NCI-H128 (cell line): ENCODE data around the gene ABCB11.
"Not testable (repeated sequence)": the region's sequence is repeated elsewhere in the genome, so short reads cannot be mapped to it uniquely, and the experiment has no call there.

Experiments used
- DNase-seq: peaks from one replicate; lab custom pipeline; 2025; ENCODE audit not compliant: unreplicated experiment; lab: John Stamatoyannopoulos, UW

The ABCB11 gene

DNA sequence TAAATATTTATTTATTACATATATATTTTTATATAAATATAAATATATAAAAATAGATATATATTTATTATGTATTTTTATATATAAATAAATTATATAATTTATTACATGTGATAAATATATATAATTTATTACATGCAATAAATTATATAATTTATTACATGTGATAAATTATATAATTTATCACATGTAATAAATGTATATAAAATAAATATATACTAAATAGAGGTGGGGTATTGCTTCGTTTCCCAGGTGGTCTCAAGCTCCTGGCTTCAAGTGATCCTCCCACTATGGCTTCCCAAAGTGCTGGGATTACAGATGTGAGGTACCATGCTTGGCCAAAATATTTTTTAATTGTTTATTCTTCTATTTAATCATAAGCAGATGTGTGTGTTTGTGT lies 133.7 kb downstream of the ABCB11 start:
- DNase-seq: no peak

DNA sequence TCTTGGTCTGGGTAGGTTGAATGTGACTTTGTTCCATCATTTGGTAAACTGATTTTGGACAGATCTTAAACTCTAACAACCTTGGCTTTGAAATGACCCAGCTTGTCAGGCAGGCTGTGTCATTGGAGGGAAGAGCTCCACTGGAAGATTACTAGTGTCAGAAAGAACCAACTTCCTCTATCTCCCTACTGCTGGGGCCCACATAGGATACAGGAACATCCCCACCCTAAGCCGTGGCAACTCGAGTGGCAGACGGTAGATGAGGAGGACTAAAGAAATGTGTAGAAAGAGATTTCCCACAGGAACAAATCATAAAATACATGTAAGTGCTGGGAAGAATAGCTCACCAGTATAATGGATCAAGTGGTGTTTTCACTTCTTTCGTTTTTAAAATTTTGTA lies 134.3 kb downstream of the ABCB11 start:
- no peak for DNase-seq

DNA sequence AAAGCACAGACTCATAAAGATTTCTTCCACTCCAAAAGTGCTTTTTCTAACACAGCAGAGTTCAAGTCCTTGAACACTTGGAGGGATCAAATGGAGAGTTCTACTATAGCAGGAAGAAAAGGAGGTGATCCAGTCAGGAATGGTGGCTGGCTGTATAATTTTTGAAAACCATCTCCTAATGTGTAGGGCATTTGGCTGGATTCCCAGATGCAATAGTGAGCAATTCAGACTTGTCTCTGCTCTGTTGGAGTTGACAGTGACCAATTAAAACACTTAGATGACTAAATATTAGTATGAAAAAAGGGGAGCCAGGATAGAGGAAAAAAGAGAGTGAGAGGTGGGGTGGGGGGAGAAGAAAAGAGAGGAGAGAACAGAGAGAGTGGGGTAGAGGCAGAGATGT lies 135.4 kb downstream of the ABCB11 start:
- DNase-seq: no peak

DNA sequence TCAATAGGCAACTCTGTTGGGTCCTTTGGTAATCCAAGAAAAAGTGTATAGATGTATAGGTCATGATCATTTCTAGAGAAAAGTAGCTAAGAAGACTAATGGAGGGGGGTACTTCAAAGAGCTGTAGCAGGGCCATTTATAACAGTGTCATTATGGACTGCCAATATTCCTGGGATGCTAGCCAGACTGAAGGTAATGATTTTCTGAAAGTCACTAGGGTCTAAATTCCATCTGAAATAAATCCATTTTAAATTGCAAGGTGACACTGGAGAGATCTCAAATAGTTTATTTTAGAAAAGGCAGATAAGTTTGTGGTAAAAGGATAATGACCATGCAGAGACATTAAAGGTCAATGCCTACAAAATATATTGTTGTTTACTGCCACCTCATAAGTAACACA lies 136.4 kb downstream of the ABCB11 start:
- no peak for DNase-seq

DNA sequence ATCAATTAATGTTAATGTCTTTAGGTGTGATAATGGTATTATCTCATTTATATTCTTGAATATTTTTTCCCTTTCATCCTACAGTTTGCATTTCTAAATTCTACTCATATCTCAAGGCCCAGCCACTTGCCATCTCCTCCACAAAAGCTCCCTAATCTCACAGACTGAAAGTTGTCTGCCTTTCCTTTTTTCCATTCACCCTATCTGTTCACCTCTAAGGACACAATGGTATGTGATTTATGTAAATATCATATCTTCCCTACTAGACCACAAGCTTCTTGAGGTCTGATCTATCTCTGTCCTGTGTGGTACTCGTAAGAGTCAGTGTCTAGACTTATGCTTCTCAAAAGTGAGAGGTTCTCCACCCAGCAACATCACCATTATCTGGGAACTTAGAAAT lies 137.0 kb downstream of the ABCB11 start:
- DNase-seq: no peak

DNA sequence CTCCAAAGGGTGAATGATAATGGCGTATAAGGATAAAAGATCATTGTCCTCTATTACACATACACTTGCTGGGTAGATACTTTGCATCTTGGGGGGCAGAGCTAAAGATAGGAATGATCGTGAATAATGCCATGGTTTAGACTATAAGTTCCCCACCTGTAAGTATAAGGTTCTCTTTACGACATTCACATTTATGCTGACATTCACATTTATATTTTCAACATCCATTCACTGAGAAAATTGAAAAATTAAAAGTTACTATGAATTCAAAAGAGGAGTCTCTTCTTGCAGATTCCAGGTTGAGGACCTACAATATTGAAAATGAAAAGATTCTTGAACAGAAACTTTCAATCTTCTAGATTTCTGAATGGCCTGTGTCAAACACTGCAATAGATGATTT lies 138.8 kb downstream of the ABCB11 start:
- DNase-seq: no peak

DNA sequence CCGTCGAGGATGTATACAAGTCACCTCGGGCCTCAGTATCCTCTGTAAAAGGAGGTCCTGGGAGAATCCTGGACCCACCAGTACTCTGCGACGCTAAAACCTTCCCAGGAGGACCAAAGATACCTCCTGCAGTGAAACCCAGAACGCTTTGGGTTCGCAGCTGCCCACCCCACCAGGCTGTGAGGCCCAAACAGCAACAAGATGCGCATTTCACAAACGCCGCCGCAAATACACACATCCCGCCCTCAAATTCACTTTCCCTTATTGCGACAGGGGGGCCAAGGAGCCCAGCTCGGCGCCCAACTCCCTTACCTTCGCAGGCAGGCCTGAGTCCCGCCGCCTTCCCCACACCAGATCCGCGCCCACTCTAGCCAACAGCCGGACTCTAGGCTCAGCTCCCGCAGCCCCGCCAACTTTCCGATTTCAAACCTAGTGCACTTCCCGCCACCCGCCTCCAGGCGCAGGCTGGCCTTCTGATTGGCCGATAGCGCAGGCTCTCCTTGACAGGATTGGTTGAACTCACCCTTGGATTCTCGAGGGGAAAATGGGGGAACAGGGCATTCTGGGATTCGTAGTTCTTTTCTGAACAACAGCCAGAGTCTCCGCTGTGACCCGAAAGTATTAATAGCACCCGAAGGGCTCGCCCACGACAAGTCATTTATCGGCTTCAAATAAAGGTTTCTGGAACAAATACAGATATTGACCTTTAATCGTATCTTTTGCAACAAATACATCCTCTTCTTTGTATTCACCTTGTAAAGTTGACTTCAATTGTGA lies 140.9 kb downstream of the ABCB11 start, which contains the start of gene SPC25:
Gene SPC25 (minus strand): TSS at position 425 of the 777 bp plus-strand sequence. CDS start 911 bp downstream, outside the sequence.
- peak; percentile 76 for DNase-seq

DNA sequence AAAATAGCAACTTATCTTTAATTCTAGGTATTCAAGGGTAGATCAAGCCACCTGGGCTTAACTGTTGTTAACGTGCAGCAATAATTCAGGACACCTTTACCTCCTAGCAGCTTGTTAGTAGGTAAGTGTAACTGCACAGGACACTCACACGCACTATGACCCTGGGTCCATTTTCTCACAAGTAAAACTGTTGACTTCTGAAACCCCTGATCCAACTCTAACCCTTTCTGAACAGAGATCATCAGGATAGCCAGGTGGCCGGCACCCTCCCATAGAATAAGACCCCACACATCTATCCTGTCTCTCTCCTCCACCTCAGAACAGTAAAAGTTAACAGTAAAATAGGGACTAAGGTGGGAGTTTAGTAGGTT lies 141.5 kb downstream of the ABCB11 start:
- no peak for DNase-seq

DNA sequence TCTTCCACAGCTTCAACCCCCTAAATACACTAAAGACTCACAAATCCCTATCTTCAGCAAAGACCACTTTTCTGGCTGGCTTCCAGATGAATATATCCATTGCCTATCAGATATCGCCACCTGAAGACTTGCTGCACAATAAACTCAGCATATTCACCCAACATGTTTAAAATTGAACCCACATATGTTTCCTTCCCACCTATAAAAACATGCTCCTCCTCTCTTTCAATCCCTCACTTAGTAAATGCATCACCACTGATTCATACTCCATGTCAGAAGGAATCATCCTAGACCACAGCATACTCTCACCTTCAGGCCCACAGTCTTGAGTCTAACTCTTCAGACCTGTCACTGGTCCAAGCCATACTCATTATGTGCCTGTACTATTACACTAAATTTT lies 146.1 kb downstream of the ABCB11 start:
- DNase-seq: no peak

DNA sequence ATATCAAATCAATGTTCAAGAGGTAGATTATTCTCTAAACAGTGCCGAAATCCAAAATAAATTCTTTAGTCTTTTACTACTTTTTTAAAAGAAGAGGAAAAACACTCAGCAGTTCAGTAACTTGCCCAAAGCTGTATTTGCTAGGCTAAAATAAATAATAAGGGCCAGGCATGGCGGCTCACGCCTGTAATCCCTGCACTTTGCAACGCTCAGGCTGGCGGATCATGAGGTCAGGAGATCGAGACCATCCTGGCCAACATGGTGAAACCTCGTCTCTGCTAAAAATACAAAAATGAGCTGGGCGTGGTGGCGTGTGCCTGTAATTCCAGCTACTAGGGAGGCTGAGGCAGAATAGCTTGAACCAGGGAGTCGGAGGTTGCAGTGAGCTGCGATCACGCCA lies 149.0 kb downstream of the ABCB11 start:
- not testable (repeated sequence) for DNase-seq

DNA sequence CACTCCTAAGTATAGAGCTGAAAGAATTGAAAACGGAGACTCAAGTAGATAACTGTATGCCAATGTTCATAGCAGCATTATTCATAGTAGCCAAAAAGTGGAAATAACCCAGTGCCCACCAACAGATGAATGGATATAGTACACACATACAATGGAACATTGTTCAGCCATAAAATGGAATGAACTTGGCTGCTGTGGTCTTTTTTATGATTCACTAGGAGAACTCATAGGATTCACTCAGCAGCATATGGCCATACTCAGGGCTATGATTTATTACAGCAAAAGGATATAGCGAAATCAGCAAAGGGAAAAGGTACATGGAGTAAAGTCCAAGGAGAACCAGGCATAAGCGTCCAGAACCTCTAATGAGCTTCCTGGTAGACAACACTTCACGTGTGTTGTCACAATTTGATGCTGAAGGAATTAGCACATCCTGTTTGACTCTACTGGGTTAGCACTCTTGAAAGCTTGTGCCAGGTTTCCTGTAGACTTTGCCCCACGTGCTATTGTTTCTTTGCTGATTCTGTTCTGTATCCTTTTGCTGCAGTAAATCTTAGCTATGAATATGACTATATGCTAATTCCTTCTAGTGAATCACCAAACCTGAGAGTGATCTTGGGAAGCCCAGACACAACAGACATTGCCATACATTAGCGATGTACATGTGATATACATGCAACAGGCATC lies 156.6 kb downstream of the ABCB11 start:
- no peak for DNase-seq

DNA sequence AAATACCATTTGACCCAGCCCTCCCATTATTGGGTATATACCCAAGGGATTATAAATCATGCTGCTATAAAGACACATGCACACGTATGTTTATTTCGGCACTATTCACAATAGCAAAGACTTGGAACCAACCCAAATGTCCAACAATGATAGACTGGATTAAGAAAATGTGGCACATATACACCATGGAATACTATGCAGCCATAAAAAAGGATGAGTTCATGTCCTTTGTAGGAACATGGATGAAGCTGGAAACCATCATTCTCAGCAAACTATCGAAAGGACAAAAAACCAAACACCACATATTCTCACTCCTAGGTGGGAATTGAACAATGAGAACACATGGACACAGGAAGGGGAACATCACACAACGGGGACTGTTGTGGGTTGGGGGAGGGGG lies 160.3 kb downstream of the ABCB11 start:
- not testable (repeated sequence) for DNase-seq
